ENCODE results near the gene CHST8.

Gene CHST8

DNA sequence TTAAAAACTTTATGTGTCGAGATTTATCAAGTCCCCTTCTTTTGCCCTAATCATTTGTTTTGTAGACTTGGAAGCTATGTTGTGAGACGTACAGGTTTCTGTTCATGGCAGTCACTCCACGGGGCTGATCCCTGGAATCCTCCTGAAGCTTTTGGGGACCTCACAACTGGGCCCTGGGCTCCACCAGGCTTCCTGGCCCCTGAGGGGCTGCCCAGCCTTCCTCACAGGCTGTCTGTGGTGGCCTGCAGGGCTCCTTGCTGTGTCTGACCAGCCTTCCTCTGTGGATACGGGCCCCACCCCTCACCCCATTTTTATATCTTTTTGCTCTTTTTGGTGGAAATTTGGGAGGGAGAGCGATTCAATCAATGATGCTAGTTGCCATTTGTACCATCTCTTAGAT, 38.1 kb downstream of the CHST8 start:
- Histone ChIP-seq H3K9ac (ENCODE audit: low read length) (no peak overlapping the region), H3K9me2 (replicated peaks; ENCODE audit: insufficient read depth, low read length) (no peaks in the 10 kb centered on the region), H3K27ac (ENCODE audit: low read depth, low read length) (no peak overlapping the region), H4K20me1 (ENCODE audit: low read depth, low read length) (no peaks in the 10 kb centered on the region), H3K4me3 (ENCODE audit: insufficient read depth, low read length, poor library complexity, severe bottlenecking) (no peak overlapping the region), H3K27me3 (ENCODE audit: low read length) (no peaks in the 10 kb centered on the region), H3F3A (ENCODE audit: insufficient read depth) (no peaks in the 10 kb centered on the region), H3K79me2 (ENCODE audit: insufficient read depth, low read length) (no peaks in the 10 kb centered on the region), H3K36me3 (ENCODE audit: low read length) (no peaks in the 10 kb centered on the region), H3K4me2 (ENCODE audit: low read depth, low read length, poor library complexity, severe bottlenecking) (no peak overlapping the region), H2AFZ (ENCODE audit: low read depth, low read length, severe bottlenecking) (no peak overlapping the region), H3K9me3 (ENCODE audit: insufficient read depth, low read length) (no peaks in the 10 kb centered on the region)
- TF ChIP-seq EZH2phosphoT487 (conservative IDR thresholded peaks at IDR 0.05; ENCODE audit: low read length): no peak
- TF ChIP-seq, protein P1, sequence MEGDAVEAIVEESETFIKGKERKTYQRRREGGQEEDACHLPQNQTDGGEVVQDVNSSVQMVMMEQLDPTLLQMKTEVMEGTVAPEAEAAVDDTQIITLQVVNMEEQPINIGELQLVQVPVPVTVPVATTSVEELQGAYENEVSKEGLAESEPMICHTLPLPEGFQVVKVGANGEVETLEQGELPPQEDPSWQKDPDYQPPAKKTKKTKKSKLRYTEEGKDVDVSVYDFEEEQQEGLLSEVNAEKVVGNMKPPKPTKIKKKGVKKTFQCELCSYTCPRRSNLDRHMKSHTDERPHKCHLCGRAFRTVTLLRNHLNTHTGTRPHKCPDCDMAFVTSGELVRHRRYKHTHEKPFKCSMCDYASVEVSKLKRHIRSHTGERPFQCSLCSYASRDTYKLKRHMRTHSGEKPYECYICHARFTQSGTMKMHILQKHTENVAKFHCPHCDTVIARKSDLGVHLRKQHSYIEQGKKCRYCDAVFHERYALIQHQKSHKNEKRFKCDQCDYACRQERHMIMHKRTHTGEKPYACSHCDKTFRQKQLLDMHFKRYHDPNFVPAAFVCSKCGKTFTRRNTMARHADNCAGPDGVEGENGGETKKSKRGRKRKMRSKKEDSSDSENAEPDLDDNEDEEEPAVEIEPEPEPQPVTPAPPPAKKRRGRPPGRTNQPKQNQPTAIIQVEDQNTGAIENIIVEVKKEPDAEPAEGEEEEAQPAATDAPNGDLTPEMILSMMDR (IDR thresholded peaks at IDR 0.05; ENCODE audit: insufficient read depth, low read length, poor library complexity, severe bottlenecking): no peak

DNA sequence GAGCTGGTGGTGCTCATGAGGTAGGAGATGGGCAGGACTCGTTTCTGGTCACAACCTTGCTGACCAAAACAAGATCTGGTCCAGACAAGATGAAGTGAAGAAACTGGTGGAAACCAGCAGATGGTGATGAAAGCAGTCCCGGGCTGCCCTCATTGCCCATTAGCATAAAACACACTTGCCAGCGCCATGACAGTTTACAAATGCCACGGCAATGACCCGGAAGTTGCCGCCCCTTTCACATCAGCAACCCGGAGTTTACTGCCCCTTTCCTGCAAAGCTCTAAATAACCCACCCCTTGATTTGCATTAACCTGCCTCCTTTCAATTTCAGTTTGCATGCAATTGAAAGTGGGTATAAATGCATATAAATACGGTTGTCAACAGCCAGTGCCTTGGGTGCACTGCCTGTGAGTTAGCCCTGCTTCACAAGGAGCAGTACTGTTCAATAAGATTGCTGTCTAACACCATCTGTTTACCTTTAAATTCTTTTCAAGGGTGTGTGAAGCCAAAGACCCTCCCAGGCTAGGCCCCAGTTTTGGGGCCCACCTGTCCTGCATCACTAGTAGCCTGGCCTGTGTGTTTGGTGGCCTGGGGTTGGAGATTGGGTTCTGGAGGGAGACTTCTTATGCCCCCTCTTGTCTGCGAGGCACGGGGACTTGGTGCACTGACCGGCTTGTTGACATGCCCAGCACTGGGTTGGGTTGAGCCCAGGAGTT, 38.8 kb downstream of the CHST8 start:
- H3K79me2 ChIP-seq (ENCODE audit: insufficient read depth, low read length): no peaks in the 10 kb centered on the region
- no peak overlapping the region for H3K9ac ChIP-seq (ENCODE audit: low read length)
- no peaks in the 10 kb centered on the region for H3K36me3 ChIP-seq (ENCODE audit: low read length)
- H3K9me2 ChIP-seq (replicated peaks; ENCODE audit: insufficient read depth, low read length): no peaks in the 10 kb centered on the region
- no peak for TF ChIP-seq EZH2phosphoT487 (conservative IDR thresholded peaks at IDR 0.05; ENCODE audit: low read length)
- TF ChIP-seq, protein P1 (IDR thresholded peaks at IDR 0.05; ENCODE audit: insufficient read depth, low read length, poor library complexity, severe bottlenecking): no peak
- no peak overlapping the region for H3K4me3 ChIP-seq (ENCODE audit: insufficient read depth, low read length, poor library complexity, severe bottlenecking)
- no peaks in the 10 kb centered on the region for H3K9me3 ChIP-seq (ENCODE audit: insufficient read depth, low read length)
- H3K27me3 ChIP-seq (ENCODE audit: low read length): no peaks in the 10 kb centered on the region
- H3K4me2 ChIP-seq (ENCODE audit: low read depth, low read length, poor library complexity, severe bottlenecking): no peak overlapping the region
- no peaks in the 10 kb centered on the region for H4K20me1 ChIP-seq (ENCODE audit: low read depth, low read length)
- H3F3A ChIP-seq (ENCODE audit: insufficient read depth): no peaks in the 10 kb centered on the region
- H2AFZ ChIP-seq (ENCODE audit: low read depth, low read length, severe bottlenecking): no peak overlapping the region
- H3K27ac ChIP-seq (ENCODE audit: low read depth, low read length): no peak overlapping the region

DNA sequence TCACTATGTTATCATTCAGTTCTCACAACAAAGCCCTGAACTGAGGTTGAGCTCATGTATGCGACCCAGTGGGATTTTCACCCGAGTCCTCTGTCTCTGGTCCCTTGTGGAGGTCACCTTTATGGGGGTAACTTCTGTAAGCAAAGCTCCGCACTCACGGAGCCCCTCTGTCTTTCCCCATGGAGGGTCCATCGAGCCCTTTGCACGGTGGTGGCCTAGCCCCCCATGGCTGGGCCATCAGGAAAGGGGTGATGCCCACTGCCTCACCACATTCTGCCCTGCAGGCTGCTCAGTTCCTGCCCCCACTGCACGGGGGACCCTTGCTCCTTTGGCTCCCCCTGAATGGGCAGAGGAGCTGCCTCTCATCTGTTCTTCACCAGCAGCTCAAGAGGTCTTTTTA, 39.6 kb downstream of the CHST8 start:
- H3K4me3 ChIP-seq (ENCODE audit: insufficient read depth, low read length, poor library complexity, severe bottlenecking): no peak overlapping the region
- no peaks in the 10 kb centered on the region for H3K9me3 ChIP-seq (ENCODE audit: insufficient read depth, low read length)
- no peak for TF ChIP-seq EZH2phosphoT487 (conservative IDR thresholded peaks at IDR 0.05; ENCODE audit: low read length)
- TF ChIP-seq, protein P1 (IDR thresholded peaks at IDR 0.05; ENCODE audit: insufficient read depth, low read length, poor library complexity, severe bottlenecking): no peak
- no peaks in the 10 kb centered on the region for H3K79me2 ChIP-seq (ENCODE audit: insufficient read depth, low read length)
- H3K36me3 ChIP-seq (ENCODE audit: low read length): no peaks in the 10 kb centered on the region
- no peak overlapping the region for H2AFZ ChIP-seq (ENCODE audit: low read depth, low read length, severe bottlenecking)
- H3K27me3 ChIP-seq (ENCODE audit: low read length): no peaks in the 10 kb centered on the region
- no peak overlapping the region for H3K9ac ChIP-seq (ENCODE audit: low read length)
- H3F3A ChIP-seq (ENCODE audit: insufficient read depth): no peaks in the 10 kb centered on the region
- no peaks in the 10 kb centered on the region for H4K20me1 ChIP-seq (ENCODE audit: low read depth, low read length)
- no peak overlapping the region for H3K4me2 ChIP-seq (ENCODE audit: low read depth, low read length, poor library complexity, severe bottlenecking)
- no peak overlapping the region for H3K27ac ChIP-seq (ENCODE audit: low read depth, low read length)
- H3K9me2 ChIP-seq (replicated peaks; ENCODE audit: insufficient read depth, low read length): no peaks in the 10 kb centered on the region
